ENCODE measurements around the gene REM1.

Gene REM1

GRCh38 chr20:31527266-31527665 is 52.2 kb downstream of the REM1 start:
- DNase-seq (ENCODE audit: extremely low read depth, low read depth), result no peak
- no peak for TF ChIP-seq CTCF (IDR thresholded peaks at IDR 0.05; ENCODE audit: low read depth, low read length, missing control alignments)

More at GRCh38 chr20:31527266-31527665, 52.2 kb downstream of the REM1 start:
- H3K4me3 ChIP-seq (replicated peaks; ENCODE audit: low read depth, low read length), result no peak overlapping the region

Measured in HFF-Myc (cell line).